Activated CD4-positive, alpha-beta T cell treated with anti-CD3 and anti-CD28 coated beads for 24 hours (primary cell): ENCODE data around the gene BCAS4.
"Not testable (repeated sequence)": the region's sequence is repeated elsewhere in the genome, so short reads cannot be mapped to it uniquely, and the experiment has no call there.

Source experiments
- DNase-seq, 2 donors: peaks; one replicate each; pipeline ENCODE4 v3.0.0-alpha.2; 2020; ENCODE audit warnings: low read depth in 2 of 2

Gene BCAS4, protein sequence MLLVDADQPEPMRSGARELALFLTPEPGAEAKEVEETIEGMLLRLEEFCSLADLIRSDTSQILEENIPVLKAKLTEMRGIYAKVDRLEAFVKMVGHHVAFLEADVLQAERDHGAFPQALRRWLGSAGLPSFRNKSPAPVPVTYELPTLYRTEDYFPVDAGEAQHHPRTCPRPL

DNA sequence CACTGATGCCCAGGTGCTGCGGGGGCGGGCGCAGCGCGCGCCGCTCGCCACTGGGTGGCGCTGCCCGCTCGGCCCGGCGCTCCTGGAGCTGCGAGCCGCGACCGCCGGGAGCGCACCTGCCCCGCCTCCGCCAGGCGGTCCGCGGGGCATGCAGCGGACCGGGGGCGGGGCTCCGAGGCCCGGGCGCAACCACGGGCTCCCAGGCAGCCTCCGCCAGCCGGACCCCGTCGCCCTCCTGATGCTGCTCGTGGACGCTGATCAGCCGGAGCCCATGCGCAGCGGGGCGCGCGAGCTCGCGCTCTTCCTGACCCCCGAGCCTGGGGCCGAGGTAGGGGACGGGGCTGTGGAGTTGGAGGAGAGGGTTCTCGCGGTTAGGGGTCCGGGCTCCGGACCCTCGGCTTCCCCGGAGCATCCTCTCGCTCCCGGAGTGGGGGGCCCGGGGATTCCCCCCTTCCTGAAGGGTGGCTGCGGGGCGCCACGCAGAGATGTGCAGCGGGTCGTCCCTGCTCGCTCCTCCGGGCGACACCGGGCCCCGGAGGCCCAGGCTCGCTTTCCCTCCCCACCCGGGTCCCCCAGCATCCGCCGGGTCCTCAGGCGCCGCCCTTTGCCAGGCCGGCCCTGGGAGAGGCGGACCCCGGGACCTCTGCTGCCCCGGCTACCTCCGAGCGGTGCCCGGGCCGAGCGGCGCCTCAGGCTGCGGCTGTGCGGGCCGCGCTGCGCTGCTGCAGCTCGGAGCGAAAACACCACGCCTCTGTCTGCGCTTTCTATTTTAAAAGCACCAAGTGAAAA lies at the start of gene BCAS4:
BCAS4 (plus strand) TSS at position 216 of the 789 bp plus-strand sequence; CDS start at position 239, 23 bp downstream.
- peak; percentile 76 for DNase-seq

DNA sequence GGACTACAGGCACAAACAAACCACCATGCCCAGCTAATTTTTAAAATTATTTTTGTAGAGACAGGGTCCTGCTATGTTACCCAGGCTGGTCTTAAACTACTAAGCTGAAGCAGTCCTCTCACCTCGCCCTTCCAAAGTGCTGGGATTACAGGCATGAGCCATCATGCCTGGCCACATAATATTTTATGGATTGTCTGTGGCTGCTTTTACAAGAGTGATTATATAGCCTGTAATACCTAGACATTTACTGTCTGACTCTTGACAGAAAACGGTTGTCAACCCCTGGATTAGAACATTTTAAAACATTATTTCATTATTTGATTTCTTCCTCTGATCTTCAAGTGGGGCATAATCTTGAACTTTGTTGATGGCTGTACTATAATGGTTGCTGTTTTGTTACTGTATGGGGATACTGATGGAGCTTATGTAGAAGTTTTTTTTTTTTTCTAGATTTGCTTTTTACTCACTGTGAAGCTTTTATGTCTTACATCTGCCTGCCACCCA lies 49.2 kb upstream of the BCAS4 start:
- DNase-seq, result no peak

DNA sequence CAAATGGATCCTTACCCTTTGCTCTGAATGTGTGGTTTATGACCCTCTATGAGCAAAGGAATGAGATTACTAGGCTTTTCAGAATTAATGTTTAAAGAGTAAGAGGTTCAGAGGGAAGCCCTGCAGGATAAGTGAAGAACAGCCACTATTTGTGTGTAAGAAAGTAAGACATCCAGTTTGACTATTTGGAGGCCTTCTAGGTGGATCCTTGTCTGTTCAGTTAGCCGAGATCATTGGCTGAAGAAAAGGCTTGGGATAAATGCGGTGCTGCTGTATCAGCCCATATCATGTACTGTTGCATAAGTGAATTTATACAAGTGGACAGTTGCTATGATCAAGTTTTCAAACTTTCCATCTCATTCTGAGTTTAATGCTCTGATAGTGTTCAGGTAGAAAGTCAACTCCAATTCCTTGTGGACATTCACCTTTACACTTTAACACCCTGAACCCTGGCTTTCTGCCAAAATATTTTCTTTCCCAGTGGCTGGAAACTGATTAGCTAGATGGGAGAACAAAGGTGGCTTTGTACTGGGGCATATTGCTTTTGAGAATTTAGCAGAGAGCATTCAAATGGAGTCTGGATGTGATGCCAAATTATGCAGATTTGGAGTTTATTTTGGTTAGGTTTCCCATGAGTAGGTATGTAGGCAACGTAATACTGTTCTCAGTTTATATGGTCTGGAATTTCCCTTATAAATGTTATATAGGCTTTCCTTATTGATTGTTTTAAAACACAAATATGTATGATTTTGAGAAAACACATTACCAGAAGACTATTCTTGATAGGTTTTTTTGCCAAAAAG lies 48.5 kb upstream of the BCAS4 start:
- DNase-seq, result no peak

DNA sequence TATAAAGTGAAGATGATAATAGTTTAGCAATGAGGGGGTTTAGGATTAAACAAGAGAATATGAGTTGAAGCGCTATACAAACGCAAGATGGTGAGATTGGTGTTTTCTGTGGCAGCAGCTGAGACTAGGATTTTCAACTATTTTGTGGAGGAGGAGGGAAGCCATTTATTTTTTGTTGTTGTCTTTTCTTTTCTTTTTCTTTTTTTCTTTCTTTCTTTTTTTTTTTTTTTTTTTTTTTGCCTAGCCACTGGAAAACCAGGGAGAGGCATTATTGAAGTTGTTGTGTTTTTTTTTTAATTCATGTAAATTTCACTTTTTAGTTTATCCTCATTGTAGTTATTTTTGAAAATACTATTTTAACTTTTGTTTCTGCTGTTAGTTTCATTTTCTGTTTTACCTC lies 47.6 kb upstream of the BCAS4 start:
- DNase-seq, result no peak

DNA sequence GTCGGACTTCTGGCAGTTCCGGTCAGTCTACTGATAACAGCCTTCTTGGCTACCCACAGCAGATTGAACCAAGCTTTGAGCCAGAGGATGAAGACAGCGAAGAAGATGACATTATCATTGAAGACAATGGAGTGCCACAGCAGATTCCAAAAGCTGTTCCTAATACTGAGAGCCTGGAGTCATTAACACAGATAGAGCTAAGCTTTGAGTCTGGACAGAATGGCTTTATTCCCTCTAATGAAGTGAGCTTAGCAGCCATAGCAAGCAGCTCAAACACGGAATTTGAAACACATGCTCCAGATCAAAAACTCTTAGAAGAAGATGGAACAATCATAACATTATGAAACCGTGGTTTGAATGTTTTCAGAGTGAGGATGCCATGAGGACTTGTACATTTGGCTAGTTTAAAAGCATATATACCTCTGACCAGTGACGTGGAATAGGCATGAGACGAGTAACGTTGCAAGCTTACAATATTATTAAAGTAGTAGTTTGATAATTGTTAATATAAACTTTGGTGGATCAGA lies 44.7 kb upstream of the BCAS4 start:
- no peak for DNase-seq

DNA sequence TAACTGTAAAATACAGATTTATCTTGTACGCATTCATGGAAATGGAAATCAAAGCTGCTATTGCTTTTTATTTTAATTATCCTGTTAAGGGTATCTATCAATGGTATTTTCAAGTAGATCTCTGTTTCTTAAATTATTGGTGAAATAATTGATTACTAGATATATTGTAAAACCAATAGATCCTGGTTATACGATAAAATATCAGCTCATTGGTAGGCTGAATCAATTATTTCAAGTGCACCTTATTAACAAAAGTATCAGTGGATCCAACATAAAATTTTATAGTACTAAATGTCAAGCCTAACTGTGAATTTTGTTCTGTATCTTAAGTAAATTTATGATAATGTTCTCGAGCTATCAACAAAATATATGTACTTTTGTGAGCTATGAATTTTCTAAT lies 41.7 kb upstream of the BCAS4 start:
- no peak for DNase-seq

DNA sequence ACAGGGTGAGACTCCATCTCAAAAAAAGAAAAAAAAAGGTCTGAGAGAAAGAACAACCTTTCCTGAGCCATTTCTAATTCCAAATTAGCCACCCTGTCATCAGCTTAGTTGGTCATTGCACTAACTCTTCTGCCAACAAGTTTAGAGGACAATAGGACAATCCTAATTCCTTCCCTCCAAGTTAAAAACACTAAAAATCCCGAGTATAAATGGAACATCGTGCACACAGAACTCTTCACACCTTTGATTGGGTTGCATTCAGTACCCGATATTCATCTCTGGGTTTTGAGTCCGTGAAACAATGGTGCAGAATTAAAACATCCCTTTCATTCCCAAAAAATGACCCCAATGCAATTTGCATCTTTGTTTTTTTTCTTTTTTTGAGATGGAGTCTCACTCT lies 40.4 kb upstream of the BCAS4 start:
- no peak for DNase-seq

DNA sequence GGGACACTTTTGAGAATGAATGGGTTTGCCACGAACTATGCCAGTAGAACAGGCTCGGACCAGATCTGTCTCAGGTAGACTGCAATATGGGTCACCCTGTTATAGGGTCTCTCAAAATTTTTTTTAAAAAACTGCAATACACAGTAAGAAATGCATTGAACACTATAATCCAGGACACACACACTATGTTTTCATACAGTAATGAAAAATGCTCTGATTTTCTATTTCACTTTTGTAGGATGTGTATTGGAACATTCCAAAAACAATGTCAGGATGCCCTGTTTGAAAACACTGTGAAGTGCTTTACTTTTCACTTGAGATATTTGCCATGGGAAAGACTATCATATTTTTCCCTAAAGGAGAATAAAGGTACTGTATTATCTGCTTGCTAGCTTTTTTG lies 38.4 kb upstream of the BCAS4 start:
- DNase-seq, result no peak

DNA sequence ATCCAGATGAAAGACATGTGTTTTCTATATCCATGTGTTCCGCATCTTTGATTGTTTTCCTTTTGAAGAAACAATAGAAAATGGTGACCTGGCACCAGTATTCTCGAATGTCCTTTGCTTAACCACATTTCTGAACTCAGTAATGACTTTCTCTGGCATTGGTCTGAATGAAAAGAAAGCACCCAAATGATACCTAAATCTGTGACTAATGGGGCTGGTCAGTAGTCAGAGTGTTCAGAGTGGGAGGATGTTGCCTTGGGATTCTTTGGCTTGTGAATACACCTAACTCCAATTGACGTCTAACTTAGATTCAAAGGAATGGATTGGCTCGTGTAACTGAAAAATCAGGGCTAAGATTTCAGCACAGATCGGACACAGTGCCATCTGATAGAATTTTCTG lies 36.4 kb upstream of the BCAS4 start:
- no peak for DNase-seq

DNA sequence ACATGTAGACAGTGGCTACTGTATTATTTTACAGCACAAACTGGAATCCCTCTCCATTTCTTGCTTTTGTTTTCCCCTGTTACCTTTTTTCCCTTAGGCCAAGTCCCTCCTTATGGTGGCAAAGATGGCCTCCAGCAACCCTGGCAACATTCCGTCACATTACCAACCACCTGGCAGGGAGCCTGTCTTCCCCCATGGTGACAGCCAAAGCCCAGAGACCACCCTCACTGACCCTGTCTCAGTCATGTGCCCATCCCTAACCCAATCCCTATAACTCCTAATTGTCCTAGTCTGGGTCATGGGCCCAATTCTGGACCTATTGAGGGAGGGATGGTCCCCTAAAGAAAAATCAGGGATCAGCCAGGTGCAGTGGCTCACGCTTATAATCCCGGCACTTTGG lies 35.9 kb upstream of the BCAS4 start:
- DNase-seq, result no peak

DNA sequence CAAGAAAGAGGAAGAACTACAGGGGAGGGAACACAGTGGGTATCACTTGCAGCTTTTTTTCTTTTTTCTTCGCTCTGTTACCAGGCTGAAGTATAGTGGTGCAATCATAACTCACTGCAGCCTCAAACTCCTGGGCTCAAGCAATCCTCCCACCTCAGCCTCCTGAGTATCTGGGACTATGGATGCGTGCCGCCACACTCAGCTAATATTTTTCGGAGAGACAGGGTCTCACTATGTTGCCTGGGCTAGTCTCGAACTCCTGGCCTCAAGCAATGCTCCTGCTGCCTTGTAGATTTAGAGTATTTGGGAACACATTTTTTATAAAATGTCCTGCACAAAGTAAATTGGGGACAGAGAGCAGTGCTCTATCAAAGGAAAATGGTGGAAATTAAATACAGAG lies 35.2 kb upstream of the BCAS4 start:
- DNase-seq, result no peak

DNA sequence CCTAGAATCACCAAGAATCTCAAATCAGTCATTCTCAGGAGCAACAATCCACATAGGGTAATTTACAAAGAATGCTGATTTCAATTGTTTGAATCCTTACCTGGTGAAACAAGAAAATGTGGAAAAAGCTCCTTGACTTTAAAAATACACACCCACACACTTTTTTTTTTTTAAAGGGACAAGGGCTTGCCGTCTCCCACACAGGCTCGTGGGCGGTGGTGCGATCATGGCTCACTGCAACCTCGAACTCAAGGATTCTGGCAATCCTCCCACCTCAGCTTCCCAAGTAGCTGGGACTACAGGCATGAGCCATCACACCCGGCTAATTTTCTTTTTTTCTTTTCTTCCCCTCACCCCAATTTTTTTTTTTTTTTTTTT lies 32.8 kb upstream of the BCAS4 start:
- no peak for DNase-seq

DNA sequence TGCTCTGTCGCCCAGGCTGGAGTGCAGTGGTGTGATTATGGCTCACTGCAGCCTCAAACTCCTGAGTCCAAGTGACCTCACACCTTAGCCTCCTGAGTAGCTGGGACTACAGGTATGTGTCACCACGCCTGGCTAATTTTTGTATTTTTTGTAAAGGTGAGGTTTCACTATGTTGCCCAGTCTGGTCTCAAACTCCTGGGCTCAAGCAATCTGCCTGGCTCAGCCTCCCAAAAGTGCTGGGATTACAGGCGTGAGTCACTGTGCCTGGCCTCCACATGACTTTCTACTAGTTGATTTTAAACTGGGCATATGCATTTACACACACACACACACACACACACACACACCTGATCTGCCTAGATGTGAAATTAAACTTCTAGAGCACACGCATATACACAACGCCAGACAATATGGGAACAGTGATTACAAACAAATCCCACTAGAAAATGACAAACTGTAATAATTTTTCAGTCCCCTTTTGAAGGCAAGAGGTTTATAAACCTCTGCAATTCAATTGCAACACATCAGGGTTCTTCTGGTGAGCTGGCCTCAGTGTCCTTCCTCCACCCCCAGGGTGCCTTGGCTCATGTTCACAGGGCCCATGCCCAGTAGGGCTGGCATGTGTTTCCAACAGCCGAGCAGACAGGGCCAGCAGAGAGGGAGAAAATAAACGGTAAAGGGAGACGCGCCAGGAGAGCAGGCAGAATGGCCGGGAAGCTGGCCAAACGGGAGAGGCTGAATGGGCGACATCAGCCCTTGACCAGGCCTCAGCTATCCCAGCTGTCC lies 32.2 kb upstream of the BCAS4 start:
- no peak for DNase-seq

DNA sequence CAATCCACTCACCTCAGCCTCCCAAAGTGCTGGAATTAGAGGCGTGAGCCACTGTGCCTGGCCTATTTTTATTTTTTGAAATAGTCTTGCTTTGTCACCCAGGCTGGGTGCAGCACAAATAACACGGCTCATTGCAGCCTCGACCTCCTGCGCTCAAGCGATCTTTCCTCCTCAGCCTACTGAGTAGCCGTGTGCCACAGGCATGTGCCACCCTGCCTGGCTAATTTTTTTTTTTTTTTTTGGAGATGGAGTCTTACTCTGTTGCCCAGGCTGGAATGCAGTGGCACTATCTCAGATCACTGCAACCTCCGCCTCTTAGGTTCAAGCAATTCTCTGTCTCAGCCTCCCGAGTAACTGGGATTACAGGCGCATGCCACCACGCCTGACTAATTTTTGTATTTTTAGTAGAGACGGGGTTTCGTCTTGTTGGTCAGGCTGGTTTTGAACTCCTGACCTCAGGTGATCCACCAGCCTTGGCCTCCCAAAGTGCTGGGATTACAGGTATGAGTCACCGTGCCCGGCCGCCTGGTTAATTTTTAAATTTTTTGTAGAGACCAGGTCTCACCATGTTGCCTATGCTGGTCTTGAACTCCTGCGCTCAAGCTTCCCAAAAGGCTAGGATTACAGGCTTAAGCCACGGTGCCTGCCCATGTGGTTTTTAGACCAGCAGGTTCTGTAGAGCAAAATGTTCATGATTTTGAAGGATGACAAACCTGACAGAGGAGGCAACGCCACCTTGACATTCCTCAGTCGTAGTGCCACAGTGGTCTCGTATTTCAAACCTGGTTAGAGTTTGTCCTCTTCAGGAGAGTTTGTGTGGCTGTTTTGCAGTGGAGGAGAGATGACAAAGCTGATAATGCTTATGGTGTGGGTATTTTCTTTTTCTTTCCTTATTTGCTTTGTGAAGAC lies 31.1 kb upstream of the BCAS4 start:
- not testable (repeated sequence) for DNase-seq

DNA sequence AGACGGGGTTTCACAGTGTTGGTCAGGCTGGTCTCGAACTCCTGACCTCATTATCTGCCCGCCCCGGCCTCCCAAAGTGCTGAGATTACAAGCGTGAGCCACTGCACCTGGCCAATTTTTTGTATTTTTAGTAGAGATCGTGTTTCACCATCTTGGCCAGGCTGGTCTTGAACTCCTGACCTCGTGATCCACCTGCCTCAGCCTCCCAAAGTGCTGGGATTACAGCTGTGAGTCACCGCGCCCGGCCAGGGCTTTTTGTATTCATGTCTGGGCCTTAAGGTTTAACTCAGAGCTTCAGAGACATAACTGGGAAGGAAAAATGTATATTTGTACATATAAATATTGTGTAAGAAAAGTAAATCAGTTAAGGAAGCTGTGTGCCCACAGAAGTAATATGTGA lies 29.6 kb upstream of the BCAS4 start:
- not testable (repeated sequence) for DNase-seq

DNA sequence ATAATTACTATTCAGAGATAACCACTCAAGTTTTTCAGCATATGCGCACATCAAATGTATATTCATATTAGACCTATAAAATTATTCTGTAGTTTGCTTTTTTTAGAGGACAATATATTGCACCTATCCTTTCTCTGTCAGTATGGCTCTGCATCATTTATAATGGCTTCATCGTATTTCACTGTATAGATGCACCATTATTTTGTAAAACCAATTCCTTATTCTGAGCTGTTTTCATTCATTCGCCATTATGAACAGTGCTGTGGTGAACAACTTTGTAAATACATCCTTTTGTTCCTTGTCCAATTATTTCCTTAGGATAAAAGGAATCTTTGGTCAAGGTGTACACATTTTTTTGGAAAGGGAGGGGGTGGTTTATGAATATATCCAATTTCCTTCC lies 29.2 kb upstream of the BCAS4 start:
- no peak for DNase-seq

DNA sequence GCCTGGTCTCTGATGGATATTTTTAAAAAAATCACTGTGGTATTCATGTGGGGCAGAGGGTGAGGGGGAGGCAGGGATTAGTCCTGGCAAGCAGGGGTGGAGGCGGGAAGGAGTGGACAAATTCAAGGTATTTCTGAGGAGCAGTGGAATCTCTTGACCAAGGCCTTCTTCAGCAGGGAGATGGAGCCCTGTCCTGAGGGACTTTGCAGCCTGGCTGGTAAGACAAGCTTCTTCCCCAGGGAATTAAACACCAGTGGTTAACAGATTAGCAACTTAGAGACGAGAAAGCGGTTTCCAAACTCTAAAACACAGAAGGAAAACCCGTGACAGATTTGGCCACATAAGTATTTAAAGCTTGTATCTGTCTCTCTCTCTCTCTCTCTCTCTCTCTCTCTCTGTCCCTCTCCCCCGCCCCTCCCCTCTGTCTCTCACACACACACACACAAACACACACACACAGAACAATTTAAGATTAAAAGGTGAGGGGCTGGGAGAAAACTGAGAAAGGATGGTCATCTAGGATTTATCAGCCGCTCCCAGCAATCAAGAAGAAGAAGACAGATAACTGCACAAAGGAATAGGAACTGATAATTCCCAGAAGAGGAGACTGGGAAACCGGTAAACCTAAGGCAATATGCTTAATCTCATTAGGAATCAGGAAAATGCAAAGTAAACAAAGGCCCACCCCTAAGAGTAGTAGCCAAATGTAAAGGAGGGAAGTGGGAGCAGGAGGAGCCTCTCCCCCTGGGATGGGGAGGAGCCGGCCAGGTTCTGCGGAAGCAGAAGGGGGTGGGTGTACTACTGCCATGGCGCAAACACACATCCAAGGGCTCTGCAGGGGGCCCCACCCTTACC lies 27.7 kb upstream of the BCAS4 start:
- DNase-seq, result not testable (repeated sequence)

DNA sequence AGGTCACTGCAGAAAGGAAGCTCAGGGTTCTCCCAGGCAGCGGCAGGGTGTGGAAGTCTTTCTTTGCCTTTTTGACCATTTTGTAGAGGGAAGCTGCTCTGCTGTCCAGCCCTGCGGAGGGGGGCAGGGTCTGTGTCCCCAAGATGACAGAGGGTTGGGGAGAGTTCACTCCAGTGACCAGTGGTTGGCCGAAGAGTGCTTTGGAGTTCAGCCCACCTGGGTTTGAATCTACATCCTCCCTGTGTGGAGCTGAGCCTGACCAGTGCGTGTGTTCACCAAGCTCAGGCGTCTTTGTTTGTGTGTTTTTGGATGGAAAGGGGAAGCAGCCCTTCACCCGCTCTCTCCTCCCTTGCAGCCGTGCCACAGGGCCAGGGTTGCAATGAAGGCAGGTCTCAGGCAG lies 25.9 kb upstream of the BCAS4 start:
- not testable (repeated sequence) for DNase-seq

DNA sequence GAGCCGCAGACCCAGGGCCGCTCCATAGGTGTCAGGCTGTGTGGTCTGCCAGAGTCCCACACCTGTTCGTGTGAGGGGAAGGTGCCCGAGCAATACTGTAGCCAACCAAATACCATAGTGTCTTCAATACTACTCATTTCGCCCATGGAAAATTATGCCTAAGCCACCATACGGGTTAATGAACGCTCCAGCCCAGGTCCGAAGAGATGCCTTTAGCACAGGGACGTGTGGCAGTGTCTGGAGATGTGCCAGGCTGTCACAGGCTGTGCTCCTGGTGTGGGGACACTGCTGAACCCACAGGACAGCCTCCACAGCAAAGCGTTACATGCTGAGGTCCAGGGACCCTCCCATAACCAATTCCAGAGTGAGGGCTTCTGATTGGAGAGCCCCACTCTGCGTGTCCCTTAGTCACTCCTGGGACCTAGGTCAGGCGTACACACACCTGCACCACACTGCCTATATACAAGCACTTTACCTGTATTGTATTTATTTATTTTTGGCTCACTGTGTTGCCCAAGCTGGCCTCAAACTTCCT lies 25.2 kb upstream of the BCAS4 start:
- not testable (repeated sequence) for DNase-seq
